Astrocyte of the cerebellum (primary cell): ENCODE data around the gene OBSCN.

Source experiments
- DNase-seq: peaks from one replicate; pipeline ENCODE4 v3.0.0-alpha.2; 2011; ENCODE audit warnings: low read depth
- H3K4me3 ChIP-seq: 2 replicates; pipeline ENCODE4 v1.5.1; 2011; ENCODE audit warnings: mild to moderate bottlenecking, low read depth, low read length, moderate library complexity
- CTCF ChIP-seq: IDR thresholded peaks from 2 replicates; pipeline ENCODE4 v1.5.1; 2012; ENCODE audit warnings: low read length, low read depth, moderate library complexity, mild to moderate bottlenecking; ENCODE audit errors: missing control alignments
- in situ Hi-C: cut with HindIII; loops from 2 replicates; pipeline ENCODE4 v1.10.0; 2017; ENCODE audit warnings: low sequenced_read_pairs

The OBSCN gene

GRCh38 chr1:228342627-228343190 lies 134.9 kb downstream of the OBSCN start:
- in situ Hi-C loops: no loop called here
- H3K4me3 ChIP-seq: no peak overlapping the region
- TF ChIP-seq CTCF: no peak
- DNase-seq: no peak

GRCh38 chr1:228343191-228343661 lies 135.4 kb downstream of the OBSCN start:
- in situ Hi-C loops: no loop called here
- no peak for TF ChIP-seq CTCF

GRCh38 chr1:228344631-228345072 lies 136.8 kb downstream of the OBSCN start:
- TF ChIP-seq CTCF: no peak
- in situ Hi-C loops: no loop called here
- no peak overlapping the region for H3K4me3 ChIP-seq
- DNase-seq: no peak

More at GRCh38 chr1:228343191-228343661, 135.4 kb downstream of the OBSCN start:
- DNase-seq: no peak
- no peak overlapping the region for H3K4me3 ChIP-seq

- TF ChIP-seq CTCF: no peak
- no peak for DNase-seq
- H3K4me3 ChIP-seq: no peak overlapping the region
- in situ Hi-C loops: no loop called here
These were observed 137.5 kb downstream of the OBSCN start for GRCh38 chr1:228345201-228345930.

- H3K4me3 ChIP-seq: no peak overlapping the region
- TF ChIP-seq CTCF: no peak
- in situ Hi-C loops: no loop called here
- no peak for DNase-seq
These were observed 138.9 kb downstream of the OBSCN start for GRCh38 chr1:228346731-228347130.

GRCh38 chr1:228347181-228347580 lies 139.3 kb downstream of the OBSCN start:
- no peak for TF ChIP-seq CTCF
- in situ Hi-C loops: no loop called here
- no peak for DNase-seq
- H3K4me3 ChIP-seq: no peak overlapping the region
